Kidney (tissue), 14 donors: ENCODE data around the gene NTNG1. TPM values are rescaled to one million over a fixed set of nuclear protein-coding genes. Genes with fewer than 3 reads are reported as not detected.

Source experiments
- DNase-seq, 5 donors: peaks; one replicate each; pipeline ENCODE4 v3.0.0-alpha.2; 2013 to 2020
- FAIRE-seq: peaks from 2 replicates; lab custom pipeline; 2012; peaks lifted over from hg19 to GRCh38; lab: Jason Lieb, UNC
- H3K27ac ChIP-seq, 2 donors: one replicate each; pipeline ENCODE4 v1.7.0; 2013; ENCODE audit warnings: low read depth in 2 of 2, low read length in 2 of 2, inconsistent platforms in 1 of 2
- H3K27me3 ChIP-seq: one replicate; pipeline ENCODE4 v1.7.1; 2013; ENCODE audit warnings: low read length, inconsistent platforms; ENCODE audit not compliant: control insufficient read depth, insufficient read depth
- H3K36me3 ChIP-seq, 3 donors: one replicate each; pipeline versions ENCODE4 v1.7.0 to v1.7.1; 2013; ENCODE audit warnings: low read length in 3 of 3, control low read depth in 1 of 3, inconsistent platforms in 1 of 3; ENCODE audit not compliant: insufficient read depth in 3 of 3, control insufficient read depth in 2 of 3
- H3K4me1 ChIP-seq, 3 donors: one replicate each; pipeline versions ENCODE4 v1.7.0 to v1.7.1; 2013; ENCODE audit warnings: low read length in 3 of 3, inconsistent platforms in 1 of 3, low read depth in 1 of 3; ENCODE audit not compliant: control insufficient read depth in 2 of 3, insufficient read depth in 2 of 3
- H3K4me3 ChIP-seq, 3 donors: one replicate each; pipeline versions ENCODE4 v1.7.0 to v1.8.1; 2013; ENCODE audit warnings: low read length in 3 of 3, control low read depth in 1 of 3, inconsistent platforms in 1 of 3
- H3K9ac ChIP-seq, 3 donors: one replicate each; pipeline versions ENCODE4 v1.7.0 to v1.7.1; 2013; ENCODE audit warnings: low read length in 3 of 3, control low read depth in 1 of 3, inconsistent platforms in 1 of 3
- H3K9me3 ChIP-seq, 3 donors: one replicate each; pipeline versions ENCODE4 v1.7.0 to v1.7.1; 2013; ENCODE audit warnings: low read length in 3 of 3, control low read depth in 1 of 3, inconsistent platforms in 1 of 3; ENCODE audit not compliant: control insufficient read depth in 2 of 3, insufficient read depth in 1 of 3
- CTCF ChIP-seq: IDR thresholded peaks from 3 replicates; pipeline ENCODE4 v1.5.1; 2012; ENCODE audit warnings: mild to moderate bottlenecking, moderate library complexity, borderline replicate concordance; ENCODE audit not compliant: insufficient read depth; ENCODE audit errors: extremely low read depth
- intact Hi-C: fragments of 100-400 bp; cut with DNase I; formaldehyde crosslinking; loops from one replicate; pipeline ENCODE4 v1.11.1; 2022
- polyA plus RNA-seq: library from polyadenylated mRNA; stranded (reverse); fragments of 350-450 nt; fragmentation: Illumina TruSeq; extraction: RNeasy Lipid Tissue Mini Kit (QIAGEN cat#74804); gene quantifications from one replicate; pipeline ENCODE4 v1.2.3, GENCODE V29; 2014; ENCODE audit warnings: low read depth, low replicate concordance; ENCODE audit not compliant: insufficient read depth
- total RNA-seq: library from RNA; stranded (reverse); fragmentation: NEBNext Ultra II Directional; extraction: Animal tissue kit (Norgen Biotek cat#: 25700); gene quantifications from one replicate; pipeline ENCODE4 v1.2.1, GENCODE V29; 2021
- donor health status: control.
- donor health status: control.
- donor health status: control.
- donor health status: control.
- donor health status: control.
- donor health status: DM: yes; HTN: yes; CAD: no.
- donor health status: Normal renal cell carcinoma (clear cell type).

NTNG1 gene
- total and polyA plus RNA-seq, 2 donors from 2014 or later: 2.8 to 7.7 TPM

GRCh38 chr1:107169615-107170014 lies 28.8 kb downstream of the NTNG1 start:
- H3K27me3 ChIP-seq: no peaks in the 10 kb centered on the region
- no peak for FAIRE-seq
- DNase-seq: no peak
- peaks cover 0 to 2% (median 0%) of the 10 kb centered on the region in 3 donors for H3K9me3 ChIP-seq
- H3K27ac ChIP-seq: no peak overlapping the region
- no peaks in the 10 kb centered on the region for H3K36me3 ChIP-seq
- no peaks in the 10 kb centered on the region for H3K4me1 ChIP-seq
- H3K4me3 ChIP-seq: no peak overlapping the region
- intact Hi-C loops: no loop called here
- H3K9ac ChIP-seq: no peak overlapping the region
- TF ChIP-seq CTCF: no peak

- no peaks in the 10 kb centered on the region for H3K36me3 ChIP-seq
- no peak overlapping the region for H3K4me3 ChIP-seq
- H3K27ac ChIP-seq: no peak overlapping the region
- no peaks in the 10 kb centered on the region for H3K4me1 ChIP-seq
- intact Hi-C loops: no loop called here
- H3K9me3 ChIP-seq: no peaks in the 10 kb centered on the region
- H3K9ac ChIP-seq: no peak overlapping the region
- no peak for TF ChIP-seq CTCF
- DNase-seq (no peak), FAIRE-seq (no peak)
- H3K27me3 ChIP-seq: no peaks in the 10 kb centered on the region
Observed at GRCh38 chr1:107171333-107171732, 30.5 kb downstream of the NTNG1 start.

- Histone ChIP-seq H3K9ac (no peak overlapping the region), H3K27ac (no peak overlapping the region), H3K27me3 (no peaks in the 10 kb centered on the region), H3K9me3 (no peaks in the 10 kb centered on the region), H3K4me3 (no peak overlapping the region), H3K4me1 (no peaks in the 10 kb centered on the region), H3K36me3 (no peaks in the 10 kb centered on the region)
- intact Hi-C loops: no loop called here
- TF ChIP-seq CTCF: no peak
- FAIRE-seq (no peak), DNase-seq (no peak)
Observed at GRCh38 chr1:107172450-107173170, 31.8 kb downstream of the NTNG1 start.
